ACC112 (cell line): ENCODE measurements around the gene TNKS1BP1.

Source experiments
- H2AFZ ChIP-seq: fragments of 200-600 bp; sonication (generic); one replicate; pipeline ENCODE4 v1.6.0; 2017; ENCODE audit warnings: antibody characterized with exemption, low read length; ENCODE audit not compliant: unreplicated experiment
- H3K27ac ChIP-seq: fragments of 200-600 bp; sonication (generic); 2 replicates; pipeline ENCODE4 v1.5.1; 2014; ENCODE audit warnings: low read depth, mild to moderate bottlenecking, antibody characterized with exemption, low read length, moderate library complexity
- H3K27me3 ChIP-seq: fragments of 200-600 bp; sonication (generic); 2 replicates; pipeline ENCODE4 v1.6.1; 2014; ENCODE audit warnings: mild to moderate bottlenecking, antibody characterized with exemption, low read length, moderate library complexity, mixed read lengths; ENCODE audit not compliant: insufficient read depth
- H3K36me3 ChIP-seq: fragments of 200-600 bp; sonication (generic); 2 replicates; pipeline ENCODE4 v1.6.1; 2016; ENCODE audit warnings: mild to moderate bottlenecking, antibody characterized with exemption, low read length, moderate library complexity, mixed read lengths; ENCODE audit not compliant: insufficient read depth
- H3K4me1 ChIP-seq: fragments of 200-600 bp; sonication (generic); one replicate; pipeline ENCODE4 v1.6.1; 2016; ENCODE audit warnings: low read length, mixed read lengths; ENCODE audit not compliant: insufficient read depth, unreplicated experiment, control insufficient read depth
- H3K4me3 ChIP-seq: fragments of 200-600 bp; sonication (generic); 2 replicates; pipeline ENCODE4 v1.5.1; 2014; ENCODE audit warnings: mild to moderate bottlenecking, low read depth, low read length
- H3K79me2 ChIP-seq: fragments of 200-600 bp; sonication (generic); one replicate; pipeline ENCODE4 v1.6.0; 2016; ENCODE audit warnings: low read length; ENCODE audit not compliant: control insufficient read depth, unreplicated experiment, insufficient read depth

TNKS1BP1 gene

GRCh38 chr11:57353852-57354251, 29.1 kb upstream of the TNKS1BP1 start:
- no peak overlapping the region for H3K27ac ChIP-seq
- H3K4me3 ChIP-seq: no peak overlapping the region
- no peak overlapping the region for H2AFZ ChIP-seq
- H3K79me2 ChIP-seq: no peaks in the 10 kb centered on the region
- H3K36me3 ChIP-seq: peaks cover 6% of the 10 kb centered on the region; the same call in 1 of the 2 replicates
- H3K27me3 ChIP-seq: peaks cover 7% of the 10 kb centered on the region; the same call in 1 of the 2 replicates
- peaks cover 5% of the 10 kb centered on the region for H3K4me1 ChIP-seq

- Histone ChIP-seq H3K4me3 (no peak overlapping the region), H3K27me3 (peaks cover 7% of the 10 kb centered on the region; the same call in 1 of the 2 replicates), H2AFZ (no peak overlapping the region), H3K79me2 (no peaks in the 10 kb centered on the region), H3K36me3 (peaks cover 6% of the 10 kb centered on the region; the same call in 1 of the 2 replicates), H3K4me1 (peaks cover 5% of the 10 kb centered on the region), H3K27ac (no peak overlapping the region)
Measured at GRCh38 chr11:57353446-57353845, 28.7 kb upstream of the TNKS1BP1 start.

- H3K4me3 ChIP-seq: no peak overlapping the region
- H3K27ac ChIP-seq: no peak overlapping the region
- no peak overlapping the region for H2AFZ ChIP-seq
- H3K36me3 ChIP-seq: peaks cover 6% of the 10 kb centered on the region; the same call in 1 of the 2 replicates
- no peaks in the 10 kb centered on the region for H3K79me2 ChIP-seq
- peaks cover 7% of the 10 kb centered on the region; the same call in 1 of the 2 replicates for H3K27me3 ChIP-seq
- H3K4me1 ChIP-seq: peaks cover 5% of the 10 kb centered on the region
Measured at GRCh38 chr11:57353036-57353435, 28.3 kb upstream of the TNKS1BP1 start.

GRCh38 chr11:57349491-57350274, 24.9 kb upstream of the TNKS1BP1 start:
- Histone ChIP-seq H3K79me2 (no peaks in the 10 kb centered on the region), H3K4me3 (no peak overlapping the region), H3K27ac (no peak overlapping the region), H3K36me3 (peaks cover 6% of the 10 kb centered on the region; the same call in 1 of the 2 replicates), H2AFZ (no peak overlapping the region), H3K4me1 (peaks cover 5% of the 10 kb centered on the region), H3K27me3 (peaks cover 7% of the 10 kb centered on the region; the same call in 1 of the 2 replicates)

GRCh38 chr11:57348636-57349313, 24.0 kb upstream of the TNKS1BP1 start:
- Histone ChIP-seq H3K79me2 (no peaks in the 10 kb centered on the region), H3K4me1 (peaks cover 5% of the 10 kb centered on the region)

GRCh38 chr11:57348052-57348451, 23.3 kb upstream of the TNKS1BP1 start:
- no peak overlapping the region for H2AFZ ChIP-seq
- H3K4me3 ChIP-seq: no peak overlapping the region
- peaks cover 5% of the 10 kb centered on the region for H3K4me1 ChIP-seq
- H3K79me2 ChIP-seq: no peaks in the 10 kb centered on the region
- H3K27ac ChIP-seq: no peak overlapping the region
- H3K36me3 ChIP-seq: peaks cover 6% of the 10 kb centered on the region; the same call in 1 of the 2 replicates
- H3K27me3 ChIP-seq: peaks cover 7% of the 10 kb centered on the region; the same call in 1 of the 2 replicates

More at GRCh38 chr11:57348636-57349313, 24.0 kb upstream of the TNKS1BP1 start:
- Histone ChIP-seq H3K4me3 (no peak overlapping the region), H3K36me3 (peaks cover 6% of the 10 kb centered on the region; the same call in 1 of the 2 replicates), H2AFZ (no peak overlapping the region), H3K27ac (no peak overlapping the region), H3K27me3 (peaks cover 7% of the 10 kb centered on the region; the same call in 1 of the 2 replicates)

- H3K27me3 ChIP-seq: 0 out of 2 replicates have a peak, but pooled peaks cover 1% of the 10 kb centered on the region
- H2AFZ ChIP-seq: no peak overlapping the region
- H3K27ac ChIP-seq: no peak overlapping the region
- H3K4me3 ChIP-seq: no peak overlapping the region
- H3K79me2 ChIP-seq: no peaks in the 10 kb centered on the region
- peaks cover 6% of the 10 kb centered on the region; the same call in 1 of the 2 replicates for H3K36me3 ChIP-seq
- peaks cover 5% of the 10 kb centered on the region for H3K4me1 ChIP-seq
Measured at GRCh38 chr11:57347336-57347735, 22.6 kb upstream of the TNKS1BP1 start.

GRCh38 chr11:57345555-57346211, 20.9 kb upstream of the TNKS1BP1 start:
- Histone ChIP-seq H3K36me3 (no peaks in the 10 kb centered on the region), H3K79me2 (no peaks in the 10 kb centered on the region), H3K4me1 (peaks cover 5% of the 10 kb centered on the region), H3K27me3 (no peaks in the 10 kb centered on the region), H3K27ac (no peak overlapping the region), H2AFZ (no peak overlapping the region), H3K4me3 (no peak overlapping the region)

GRCh38 chr11:57344826-57345225, 20.1 kb upstream of the TNKS1BP1 start:
- H3K4me1 ChIP-seq: peaks cover 5% of the 10 kb centered on the region

GRCh38 chr11:57343825-57344224, 19.1 kb upstream of the TNKS1BP1 start:
- no peak overlapping the region for H3K27ac ChIP-seq
- no peak overlapping the region for H2AFZ ChIP-seq
- H3K36me3 ChIP-seq: no peaks in the 10 kb centered on the region
- no peak overlapping the region for H3K4me3 ChIP-seq
- peaks cover 9% of the 10 kb centered on the region; the same call in 1 of the 2 replicates for H3K27me3 ChIP-seq
- H3K79me2 ChIP-seq: no peaks in the 10 kb centered on the region
- no peaks in the 10 kb centered on the region for H3K4me1 ChIP-seq

More at GRCh38 chr11:57344826-57345225, 20.1 kb upstream of the TNKS1BP1 start:
- H3K4me3 ChIP-seq: no peak overlapping the region
- no peaks in the 10 kb centered on the region for H3K79me2 ChIP-seq
- no peak overlapping the region for H2AFZ ChIP-seq
- H3K27me3 ChIP-seq: 0 out of 2 replicates have a peak, but pooled peaks cover under 1% of the 10 kb centered on the region
- H3K36me3 ChIP-seq: no peaks in the 10 kb centered on the region
- no peak overlapping the region for H3K27ac ChIP-seq
